OCI-LY7 (cell line): ENCODE results near the gene LSM11. TPM values are rescaled to one million over a fixed set of nuclear protein-coding genes. Genes with fewer than 3 reads are reported as not detected.

Experiments
- BruUV-seq: library from RNA; stranded (reverse); fragments of 400-500 nt; replicated peaks from 2 replicates; lab custom pipeline; 2021; lab: Mats Ljungman, UMichigan
- CTCF ChIA-PET: fragments of 300-600 bp; sonication (Branson Sonifier 250); formaldehyde crosslinking; loops from one replicate; lab custom pipeline; 2022; ENCODE audit warnings: antibody characterized with exemption; ENCODE audit not compliant: unreplicated experiment; lab: Charles Lee
- POLR2A ChIA-PET: fragments of 300-600 bp; sonication (Branson Sonifier 250); formaldehyde crosslinking; loops from one replicate; lab custom pipeline; 2022; ENCODE audit warnings: antibody characterized with exemption; lab: Charles Lee
- DNase-seq: peaks from one replicate; pipeline ENCODE4 v3.0.0-alpha.2; 2015; ENCODE audit warnings: low spot score
- H2AFZ ChIP-seq: fragments of 200-600 bp; sonication (generic), shearing (Covaris generic); 2 replicates; pipeline ENCODE4 v1.6.1; 2014; ENCODE audit warnings: mild to moderate bottlenecking, antibody characterized with exemption, low read length, moderate library complexity
- H3K27ac ChIP-seq: fragments of 200-600 bp; sonication (generic); 2 replicates; pipeline ENCODE4 v1.5.1; 2014; ENCODE audit warnings: mixed run types, low read depth, mild to moderate bottlenecking, moderate library complexity, low read length, inconsistent platforms; ENCODE audit not compliant: poor library complexity, severe bottlenecking
- H3K36me3 ChIP-seq: fragments of 200-600 bp; sonication (generic); 2 replicates; pipeline ENCODE4 v1.6.1; 2014; ENCODE audit warnings: mild to moderate bottlenecking, antibody characterized with exemption, low read length, moderate library complexity, mixed read lengths; ENCODE audit not compliant: insufficient read depth
- H3K4me1 ChIP-seq: fragments of 200-600 bp; sonication (generic); 2 replicates; pipeline ENCODE4 v1.5.1; 2014; ENCODE audit warnings: mild to moderate bottlenecking, low read length; ENCODE audit not compliant: insufficient read depth, poor library complexity, severe bottlenecking
- H3K4me2 ChIP-seq: fragments of 200-600 bp; sonication (generic); 2 replicates; pipeline ENCODE4 v1.6.1; 2014; ENCODE audit warnings: mild to moderate bottlenecking, low read length
- H3K4me3 ChIP-seq: fragments of 200-600 bp; sonication (generic); 2 replicates; pipeline ENCODE4 v1.5.1; 2014; ENCODE audit warnings: mild to moderate bottlenecking, low read depth, low read length; ENCODE audit not compliant: poor library complexity, severe bottlenecking
- H3K79me2 ChIP-seq: fragments of 200-600 bp; sonication (generic); 2 replicates; pipeline ENCODE4 v1.6.1; 2016; ENCODE audit warnings: low read depth, mild to moderate bottlenecking, low read length, moderate library complexity, mixed read lengths; ENCODE audit not compliant: insufficient read depth
- H3K9me2 ChIP-seq: fragments of 200-600 bp; sonication (generic); 2 replicates; pipeline ENCODE4 v1.6.1; 2016; ENCODE audit warnings: mild to moderate bottlenecking, low read length, mixed read lengths; ENCODE audit not compliant: insufficient read depth
- H3K9me3 ChIP-seq: fragments of 200-600 bp; sonication (generic); 2 replicates; pipeline ENCODE4 v1.6.1; 2014; ENCODE audit warnings: mild to moderate bottlenecking, mixed run types, low read length, mixed read lengths
- H4K20me1 ChIP-seq: fragments of 200-600 bp; sonication (generic); 2 replicates; pipeline ENCODE4 v1.6.1; 2014; ENCODE audit warnings: mild to moderate bottlenecking, antibody characterized with exemption, low read length, moderate library complexity, mixed read lengths; ENCODE audit not compliant: insufficient read depth
- CTCF ChIP-seq: fragments of 200-600 bp; sonication (generic); conservative IDR thresholded peaks from 2 replicates; pipeline ENCODE4 v1.5.1; 2014; ENCODE audit warnings: mild to moderate bottlenecking, antibody characterized with exemption, low read length, moderate library complexity, mixed read lengths
- EZH2phosphoT487 ChIP-seq: fragments of 200-600 bp; sonication (generic); IDR thresholded peaks from 2 replicates; pipeline ENCODE4 v1.6.1; 2018; ENCODE audit warnings: low read depth, borderline replicate concordance, mild to moderate bottlenecking, mixed run types, antibody characterized with exemption, low read length, moderate library complexity, mixed read lengths
- intact Hi-C: fragments of 100-400 bp; cut with micrococcal nuclease; formaldehyde crosslinking; loops from one replicate; pipeline ENCODE4 v1.10.0; 2022; ENCODE audit not compliant: unreplicated experiment
- small RNA-seq: library from RNA; depleted of rRNA; stranded (forward); fragments of <200 nt; gene quantifications from one replicate; pipeline ENCODE3, GENCODE V24; 2014
- total RNA-seq, 2 experiments: library from RNA; depleted of rRNA in 1 of 2; stranded (reverse); fragments of >200 nt in 1 of 2; shearing (Covaris generic) in 1 of 2; gene quantifications; 2 replicates each; pipeline ENCODE4 v1.2.3, GENCODE V29; 2014 to 2022

The LSM11 gene
- total RNA-seq, 2 experiments from 2014 or later: 7.5 to 10.9 TPM

DNA sequence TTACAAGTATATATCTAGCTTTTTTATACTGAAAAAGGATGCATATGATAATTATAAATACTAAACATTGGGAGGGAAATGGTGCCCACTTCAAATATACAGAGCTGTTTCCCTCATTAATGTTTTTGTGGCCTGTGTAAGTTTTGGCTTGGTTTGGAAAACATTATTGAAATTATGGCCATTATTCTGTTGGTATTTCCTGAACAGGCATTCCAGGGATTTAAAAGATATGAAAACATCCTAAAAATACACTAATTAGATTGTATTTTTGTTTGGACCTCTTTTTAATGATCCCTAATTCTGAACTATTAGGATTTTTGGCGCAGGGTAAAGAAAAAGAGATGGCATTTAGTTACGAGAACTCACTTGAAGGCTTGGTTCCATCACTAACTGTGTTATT, 64.5 kb downstream of the LSM11 start:
- H3K9me2 ChIP-seq: no peaks in the 10 kb centered on the region
- no peak overlapping the region for H2AFZ ChIP-seq
- ChIA-PET POLR2A (interaction anchor here (0.7 to 1.3 kb wide), 5 partner anchors 8 to 1285 kb away, joined by 3 to 4 read pairs (median 3); no protein-coding TSS in a partner anchor), CTCF (no interaction called here)
- peaks cover 97% of the 10 kb centered on the region for H3K36me3 ChIP-seq
- no peaks in the 10 kb centered on the region for H4K20me1 ChIP-seq
- no peaks in the 10 kb centered on the region for H3K9me3 ChIP-seq
- H3K4me3 ChIP-seq: no peak overlapping the region
- TF ChIP-seq CTCF (no peak), EZH2phosphoT487 (no peak)
- intact Hi-C loops: no loop called here
- H3K4me2 ChIP-seq: no peak overlapping the region
- DNase-seq: no peak
- no peak overlapping the region for H3K27ac ChIP-seq
- BruUV-seq: no TSS peak
- no peaks in the 10 kb centered on the region for H3K79me2 ChIP-seq
- no peaks in the 10 kb centered on the region for H3K4me1 ChIP-seq

Small RNA genes within 50 kb of the gene (small RNA-seq; reads per million reads assigned to genes)
- gene AC026407.1: not detected
- gene RNU6-260P: not detected

Other genes starting within 250 kb of the LSM11 start
- 19.0 and 24.2 TPM in 2 replicates for gene ADAM19, start 167.9 kb upstream of the LSM11 start, total RNA-seq (2014; rRNA removed; shearing (Covaris generic))
- 78.3 and 103 TPM in 2 replicates for gene ADAM19, start 167.9 kb upstream of the LSM11 start, total RNA-seq (2022)
- gene SOX30, start 91.3 kb upstream of the LSM11 start, total RNA-seq (2014; rRNA removed; shearing (Covaris generic)): 0.16 TPM in 1 of 2 replicates, not detected in the other
- 0.13 and 0.29 TPM in 2 replicates for gene SOX30, start 91.3 kb upstream of the LSM11 start, total RNA-seq (2022)
- not detected in 2 replicates for gene C5orf52, start 72.2 kb upstream of the LSM11 start, total RNA-seq (2014; rRNA removed; shearing (Covaris generic))
- gene C5orf52, start 72.2 kb upstream of the LSM11 start, total RNA-seq (2022): not detected in 2 replicates
- gene THG1L, start 12.3 kb upstream of the LSM11 start, total RNA-seq (2014; rRNA removed; shearing (Covaris generic)): 20.7 and 30.5 TPM in 2 replicates
- 18.5 and 21.0 TPM in 2 replicates for gene THG1L, start 12.3 kb upstream of the LSM11 start, total RNA-seq (2022)
- 86.1 and 107 TPM in 2 replicates for gene CLINT1, start 115.4 kb downstream of the LSM11 start, total RNA-seq (2014; rRNA removed; shearing (Covaris generic))
- 120 and 135 TPM in 2 replicates for gene CLINT1, start 115.4 kb downstream of the LSM11 start, total RNA-seq (2022)